ENCODE data around the gene SMDT1. TPM values are rescaled to one million over a fixed set of nuclear protein-coding genes. Genes with fewer than 3 reads are reported as not detected.

Gene SMDT1, protein sequence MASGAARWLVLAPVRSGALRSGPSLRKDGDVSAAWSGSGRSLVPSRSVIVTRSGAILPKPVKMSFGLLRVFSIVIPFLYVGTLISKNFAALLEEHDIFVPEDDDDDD
- 129 TPM for polyA plus RNA-seq (2013)

DNA sequence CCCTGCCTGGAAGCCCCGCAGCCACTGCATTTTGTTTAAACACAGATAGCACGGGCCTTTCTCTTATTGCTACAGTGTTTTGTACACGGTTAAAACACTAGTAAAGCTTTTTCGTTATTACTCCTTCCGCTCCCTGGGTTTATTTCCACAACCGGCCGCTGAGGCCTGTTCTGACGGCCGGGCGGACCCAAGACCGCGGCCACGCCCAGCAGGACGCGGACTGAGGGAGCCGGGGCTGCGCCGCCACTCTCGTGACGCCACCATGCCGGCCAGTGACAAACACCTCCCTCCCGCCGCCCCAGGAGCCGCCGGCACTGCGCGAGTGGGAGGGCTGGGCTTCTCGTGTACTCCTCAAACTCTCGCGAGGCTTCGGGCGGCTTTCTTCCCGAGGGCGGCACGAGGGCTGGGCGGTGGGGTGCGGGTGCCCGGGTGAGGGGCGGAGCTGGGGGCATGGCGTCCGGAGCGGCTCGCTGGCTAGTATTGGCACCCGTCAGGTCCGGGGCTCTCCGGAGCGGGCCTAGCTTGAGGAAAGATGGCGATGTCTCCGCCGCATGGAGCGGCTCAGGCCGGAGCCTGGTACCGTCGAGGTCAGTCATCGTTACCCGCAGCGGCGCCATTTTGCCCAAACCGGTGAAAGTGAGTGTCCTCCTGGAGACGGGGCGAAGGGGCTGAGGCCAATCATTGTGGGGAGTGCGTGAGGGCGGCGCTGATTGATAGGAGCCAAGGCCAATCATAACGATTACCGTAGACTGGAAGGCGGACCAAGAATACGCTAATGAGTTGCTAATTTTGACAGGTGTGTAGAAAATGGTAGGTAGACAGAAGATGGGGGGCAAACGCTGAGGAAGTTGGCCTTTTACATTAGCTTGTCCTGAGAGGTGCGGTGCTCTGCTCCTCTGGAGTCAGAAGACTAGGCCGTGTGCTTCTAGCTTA, at the start of gene SMDT1:
SMDT1 (plus strand) TSS at position 382 of the 933 bp plus-strand sequence; CDS start at position 451, 69 bp downstream.
- CTCF ChIA-PET = interaction anchor here (0.8 to 4.2 kb wide), 2 partner anchors 11 to 29 kb away, joined by 3 to 29 read pairs; partner anchors contain the start of gene NDUFA6
- DNase-seq = peak; percentile 98 to 100 (median 99)
- Histone ChIP-seq H3K4me3 (ENCODE audit: control insufficient read depth in 1 of 7, extremely low read depth in 1 of 7, insufficient read depth in 4 of 7, low read depth in 2 of 7, low read length in 6 of 7) (peak within 1 kb of the TSS; percentile 63 to 91 (median 83)), H3K27ac (ENCODE audit: insufficient read depth in 1 of 2, low read depth in 1 of 2, low read length in 2 of 2, poor library complexity in 1 of 2, severe bottlenecking in 2 of 2) (peak within 1 kb of the TSS; percentile 90 to 97), H3K4me1 (ENCODE audit: control extremely low read depth in 1 of 4, control insufficient read depth in 4 of 4, insufficient read depth in 4 of 4, low read length in 3 of 4) (peaks cover 5 to 25% (median 14%) of the 10 kb centered on the region in 4 experiments), H3K9me3 (ENCODE audit: control extremely low read depth in 1 of 5, control insufficient read depth in 4 of 5, insufficient read depth in 2 of 5, low read depth in 1 of 5, low read length in 4 of 5) (peaks cover 0 to 3% (median 0%) of the 10 kb centered on the region in 5 experiments), H3K27me3 (replicated peaks in 2 of 5; ENCODE audit: control insufficient read depth in 4 of 5, insufficient read depth in 5 of 5, low read length in 4 of 5) (no peaks in the 10 kb centered on the region), H3K36me3 (ENCODE audit: control insufficient read depth in 4 of 4, insufficient read depth in 4 of 4, low read length in 3 of 4) (peaks cover 6 to 38% (median 27%) of the 10 kb centered on the region in 4 experiments)
- POLR2A ChIA-PET = interaction anchor here (2.4 kb wide), 1 partner anchor 10 kb away, joined by 31 read pairs; the partner anchor contains the start of gene NDUFA6
- WGBS (ENCODE audit: insufficient coverage) = under 1% methylated on average over 52 of the region's 71 CpGs

DNA sequence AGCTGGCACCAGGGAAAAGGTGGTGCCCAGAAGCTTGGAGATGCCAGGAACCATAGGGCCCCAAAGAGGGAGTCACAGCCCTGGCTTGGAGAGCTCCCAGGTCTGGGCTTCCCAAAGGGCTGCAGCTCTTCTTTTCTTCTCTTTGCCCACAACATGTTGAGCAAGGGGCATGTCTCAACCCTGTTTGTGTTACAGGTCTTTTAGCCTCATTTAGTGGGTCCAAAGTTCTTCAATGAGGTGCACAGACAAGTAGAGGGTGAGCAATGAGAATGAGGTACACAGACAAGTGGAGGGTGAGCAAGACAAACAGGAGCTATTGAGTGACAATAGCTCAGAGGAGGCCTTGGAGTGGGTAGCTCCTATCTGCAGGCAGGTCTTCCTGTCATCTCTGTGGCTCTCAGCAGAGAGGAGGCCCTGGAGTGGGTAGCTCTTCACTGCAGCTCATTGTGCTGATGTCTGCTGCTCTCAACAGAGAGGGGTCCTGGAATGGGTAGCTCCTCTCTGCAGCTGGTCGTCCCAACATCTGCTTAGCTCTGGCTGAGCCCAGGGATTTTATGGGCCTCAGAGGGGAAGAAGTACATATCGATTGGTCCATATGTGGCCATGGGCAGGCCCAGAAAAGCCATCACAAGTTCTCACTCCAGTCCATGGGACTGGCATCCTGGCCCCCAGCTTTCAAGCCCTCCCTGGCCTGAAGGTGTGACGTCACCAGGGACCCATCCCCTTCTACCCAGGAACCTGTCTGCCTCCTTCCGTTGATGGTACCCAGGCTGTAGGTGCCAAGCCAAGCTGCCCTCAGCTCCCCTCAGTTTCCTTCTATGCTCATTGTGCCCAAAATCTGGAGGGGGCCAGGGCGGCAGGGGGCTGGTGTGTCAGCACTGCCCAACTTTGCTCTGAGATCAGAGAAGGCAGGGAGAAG, 46.0 kb upstream of the SMDT1 start:
- Histone ChIP-seq H3K4me3 (ENCODE audit: control insufficient read depth in 1 of 7, extremely low read depth in 1 of 7, insufficient read depth in 4 of 7, low read depth in 2 of 7, low read length in 6 of 7) (no peak overlapping the region), H3K36me3 (ENCODE audit: control insufficient read depth in 4 of 4, insufficient read depth in 4 of 4, low read length in 3 of 4) (peaks cover 0 to 1% (median 0%) of the 10 kb centered on the region in 4 experiments), H3K27ac (ENCODE audit: insufficient read depth in 1 of 2, low read depth in 1 of 2, low read length in 2 of 2, poor library complexity in 1 of 2, severe bottlenecking in 2 of 2) (no peak overlapping the region), H3K4me1 (ENCODE audit: control extremely low read depth in 1 of 4, control insufficient read depth in 4 of 4, insufficient read depth in 4 of 4, low read length in 3 of 4) (peaks cover 0 to 5% (median 2%) of the 10 kb centered on the region in 4 experiments), H3K27me3 (replicated peaks in 2 of 5; ENCODE audit: control insufficient read depth in 4 of 5, insufficient read depth in 5 of 5, low read length in 4 of 5) (no peaks in the 10 kb centered on the region), H3K9me3 (ENCODE audit: control extremely low read depth in 1 of 5, control insufficient read depth in 4 of 5, insufficient read depth in 2 of 5, low read depth in 1 of 5, low read length in 4 of 5) (peaks cover 0 to 12% (median 11%) of the 10 kb centered on the region in 5 experiments)
- POLR2A ChIA-PET = no interaction called here
- 100% methylated on average over 4 of the region's 5 CpGs for WGBS (ENCODE audit: insufficient coverage)
- CTCF ChIA-PET = no interaction called here
- DNase-seq = no peak

DNA sequence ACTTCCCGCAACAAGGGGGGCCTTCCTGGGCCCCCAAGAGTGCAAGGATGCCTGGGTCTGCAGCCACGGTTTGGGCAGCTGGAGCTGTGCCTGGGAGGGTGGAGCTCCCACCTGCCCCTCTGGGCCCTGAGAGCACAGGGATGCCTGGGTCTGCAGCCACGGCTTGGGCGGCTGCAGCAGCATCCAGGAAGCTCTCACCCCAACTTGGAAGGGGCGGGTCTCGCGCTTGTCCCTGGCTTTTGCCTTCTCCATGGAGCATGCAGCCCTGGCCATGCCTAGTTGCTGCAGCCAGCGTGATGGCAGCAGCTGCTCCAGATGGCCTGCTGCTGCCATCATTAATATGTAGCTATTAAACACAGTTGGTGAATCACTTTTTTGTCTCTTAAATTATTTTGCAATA, 44.2 kb upstream of the SMDT1 start:
- peaks cover 0 to 8% (median 2%) of the 10 kb centered on the region in 4 experiments for H3K4me1 ChIP-seq (ENCODE audit: control extremely low read depth in 1 of 4, control insufficient read depth in 4 of 4, insufficient read depth in 4 of 4, low read length in 3 of 4)
- no peak overlapping the region for H3K4me3 ChIP-seq (ENCODE audit: control insufficient read depth in 1 of 7, extremely low read depth in 1 of 7, insufficient read depth in 4 of 7, low read depth in 2 of 7, low read length in 6 of 7)
- POLR2A ChIA-PET = no interaction called here
- WGBS (ENCODE audit: insufficient coverage) = 88% methylated on average over 6 of the region's 8 CpGs
- H3K27me3 ChIP-seq (replicated peaks in 2 of 5; ENCODE audit: control insufficient read depth in 4 of 5, insufficient read depth in 5 of 5, low read length in 4 of 5) = no peaks in the 10 kb centered on the region
- H3K9me3 ChIP-seq (ENCODE audit: control extremely low read depth in 1 of 5, control insufficient read depth in 4 of 5, insufficient read depth in 2 of 5, low read depth in 1 of 5, low read length in 4 of 5) = peaks cover 0 to 12% (median 11%) of the 10 kb centered on the region in 5 experiments
- no peak for DNase-seq
- H3K36me3 ChIP-seq (ENCODE audit: control insufficient read depth in 4 of 4, insufficient read depth in 4 of 4, low read length in 3 of 4) = peaks cover 0 to 1% (median 0%) of the 10 kb centered on the region in 4 experiments
- CTCF ChIA-PET = interaction anchor here (0.8 kb wide), 1 partner anchor 10 kb away, joined by 3 read pairs; no protein-coding TSS in a partner anchor
- H3K27ac ChIP-seq (ENCODE audit: insufficient read depth in 1 of 2, low read depth in 1 of 2, low read length in 2 of 2, poor library complexity in 1 of 2, severe bottlenecking in 2 of 2) = no peak overlapping the region

DNA sequence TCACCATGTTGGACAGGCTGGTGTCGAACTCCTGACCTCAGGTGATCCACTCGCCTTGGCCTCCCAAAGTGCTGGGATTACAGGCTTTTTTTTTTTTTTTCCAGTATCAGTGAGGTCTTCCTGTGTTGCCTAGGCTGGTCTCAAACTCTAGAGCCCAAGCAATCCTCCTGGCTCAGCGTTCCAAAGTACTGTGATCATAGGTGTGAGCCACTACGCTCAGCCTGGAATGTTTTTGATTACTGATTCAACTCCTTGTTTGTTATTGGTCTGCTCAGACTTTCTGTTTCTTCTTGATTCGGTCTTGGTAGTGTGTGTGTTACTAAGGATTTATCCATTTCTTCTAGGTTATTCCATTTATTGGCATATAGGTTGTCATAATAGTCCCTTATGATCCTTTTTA, 40.2 kb upstream of the SMDT1 start:
- 93% methylated on average over 3 of the region's 5 CpGs for WGBS (ENCODE audit: insufficient coverage)
- H3K4me1 ChIP-seq (ENCODE audit: control extremely low read depth in 1 of 4, control insufficient read depth in 4 of 4, insufficient read depth in 4 of 4, low read length in 3 of 4) = peaks cover 0 to 8% (median 2%) of the 10 kb centered on the region in 4 experiments
- POLR2A ChIA-PET = no interaction called here
- no peak overlapping the region for H3K4me3 ChIP-seq (ENCODE audit: control insufficient read depth in 1 of 7, extremely low read depth in 1 of 7, insufficient read depth in 4 of 7, low read depth in 2 of 7, low read length in 6 of 7)
- no peaks in the 10 kb centered on the region for H3K27me3 ChIP-seq (replicated peaks in 2 of 5; ENCODE audit: control insufficient read depth in 4 of 5, insufficient read depth in 5 of 5, low read length in 4 of 5)
- H3K27ac ChIP-seq (ENCODE audit: insufficient read depth in 1 of 2, low read depth in 1 of 2, low read length in 2 of 2, poor library complexity in 1 of 2, severe bottlenecking in 2 of 2) = no peak overlapping the region
- CTCF ChIA-PET = interaction anchor here (1.0 kb wide), 1 partner anchor 15 kb away, joined by 3 read pairs; no protein-coding TSS in a partner anchor
- peaks cover 3 to 20% (median 9%) of the 10 kb centered on the region in 5 experiments for H3K9me3 ChIP-seq (ENCODE audit: control extremely low read depth in 1 of 5, control insufficient read depth in 4 of 5, insufficient read depth in 2 of 5, low read depth in 1 of 5, low read length in 4 of 5)
- H3K36me3 ChIP-seq (ENCODE audit: control insufficient read depth in 4 of 4, insufficient read depth in 4 of 4, low read length in 3 of 4) = peaks cover 0 to 5% (median 0%) of the 10 kb centered on the region in 4 experiments
- DNase-seq = no peak

DNA sequence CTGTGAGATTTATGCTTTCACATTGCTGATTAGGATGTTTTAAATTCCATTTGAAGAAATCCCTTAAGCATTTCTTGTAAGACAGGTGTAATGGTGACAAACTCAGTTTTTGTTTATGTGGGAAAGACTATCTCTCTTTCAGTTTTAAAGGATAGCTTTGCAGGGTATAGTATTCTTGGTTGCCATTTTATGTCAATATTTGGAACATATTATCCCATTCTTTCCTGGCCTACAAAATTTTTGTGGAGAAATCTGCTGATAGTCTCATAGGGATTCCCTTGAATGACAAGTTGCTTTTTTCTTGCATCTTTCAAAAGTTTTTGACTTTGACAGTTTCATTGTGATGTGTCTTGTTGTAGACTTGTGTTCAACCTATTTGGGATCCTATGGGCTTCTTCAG, 37.7 kb upstream of the SMDT1 start:
- Histone ChIP-seq H3K27me3 (replicated peaks in 2 of 5; ENCODE audit: control insufficient read depth in 4 of 5, insufficient read depth in 5 of 5, low read length in 4 of 5) (no peaks in the 10 kb centered on the region), H3K4me3 (ENCODE audit: control insufficient read depth in 1 of 7, extremely low read depth in 1 of 7, insufficient read depth in 4 of 7, low read depth in 2 of 7, low read length in 6 of 7) (no peak overlapping the region), H3K4me1 (ENCODE audit: control extremely low read depth in 1 of 4, control insufficient read depth in 4 of 4, insufficient read depth in 4 of 4, low read length in 3 of 4) (peaks cover 0 to 8% (median 2%) of the 10 kb centered on the region in 4 experiments), H3K27ac (ENCODE audit: insufficient read depth in 1 of 2, low read depth in 1 of 2, low read length in 2 of 2, poor library complexity in 1 of 2, severe bottlenecking in 2 of 2) (no peak overlapping the region), H3K36me3 (ENCODE audit: control insufficient read depth in 4 of 4, insufficient read depth in 4 of 4, low read length in 3 of 4) (peaks cover 0 to 5% (median 0%) of the 10 kb centered on the region in 4 experiments), H3K9me3 (ENCODE audit: control extremely low read depth in 1 of 5, control insufficient read depth in 4 of 5, insufficient read depth in 2 of 5, low read depth in 1 of 5, low read length in 4 of 5) (peaks cover 3 to 20% (median 9%) of the 10 kb centered on the region in 5 experiments)
- ChIA-PET POLR2A (no interaction called here), CTCF (no interaction called here)
- DNase-seq = no peak

DNA sequence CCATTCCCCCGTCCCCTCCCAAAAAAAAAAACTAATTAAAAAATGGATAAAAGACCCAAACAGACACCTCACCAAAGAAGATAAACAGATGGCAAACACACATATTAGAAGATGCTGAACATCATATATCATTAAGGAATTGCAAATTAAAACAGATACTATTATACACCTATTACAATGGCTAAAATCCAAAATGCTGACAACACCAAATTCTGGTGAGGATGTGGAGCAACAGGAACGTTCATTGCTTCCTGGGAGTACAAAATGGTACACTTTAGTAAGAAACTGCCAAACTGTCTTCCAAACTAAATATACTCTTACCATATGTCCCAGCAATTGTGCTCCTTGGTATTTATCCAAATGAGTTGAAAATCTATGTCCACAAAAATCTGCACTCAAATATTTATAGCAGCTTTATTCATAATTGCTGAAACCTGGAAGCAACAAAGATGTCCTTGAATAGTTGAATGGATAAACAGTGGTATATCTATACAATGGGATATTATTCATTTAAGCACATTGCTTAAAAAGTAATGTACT, 28.8 kb upstream of the SMDT1 start:
- CTCF ChIA-PET = interaction anchor here (1.4 kb wide), 1 partner anchor 15 kb away, joined by 3 read pairs; no protein-coding TSS in a partner anchor
- Histone ChIP-seq H3K9me3 (ENCODE audit: control extremely low read depth in 1 of 5, control insufficient read depth in 4 of 5, insufficient read depth in 2 of 5, low read depth in 1 of 5, low read length in 4 of 5) (no peaks in the 10 kb centered on the region), H3K27ac (ENCODE audit: insufficient read depth in 1 of 2, low read depth in 1 of 2, low read length in 2 of 2, poor library complexity in 1 of 2, severe bottlenecking in 2 of 2) (no peak overlapping the region), H3K27me3 (replicated peaks in 2 of 5; ENCODE audit: control insufficient read depth in 4 of 5, insufficient read depth in 5 of 5, low read length in 4 of 5) (no peaks in the 10 kb centered on the region), H3K4me3 (ENCODE audit: control insufficient read depth in 1 of 7, extremely low read depth in 1 of 7, insufficient read depth in 4 of 7, low read depth in 2 of 7, low read length in 6 of 7) (no peak overlapping the region), H3K36me3 (ENCODE audit: control insufficient read depth in 4 of 4, insufficient read depth in 4 of 4, low read length in 3 of 4) (no peaks in the 10 kb centered on the region), H3K4me1 (ENCODE audit: control extremely low read depth in 1 of 4, control insufficient read depth in 4 of 4, insufficient read depth in 4 of 4, low read length in 3 of 4) (no peaks in the 10 kb centered on the region)
- 100% methylated on average over 1 of the region's 2 CpGs for WGBS (ENCODE audit: insufficient coverage)
- no peak for DNase-seq
- POLR2A ChIA-PET = no interaction called here

All from common myeloid progenitor, CD34-positive (primary cell).